NOMO-1 treated with dmso at 0.1 percent for 144 hours (cell line): ENCODE measurements around the gene THSD4.

Source experiments
- DNase-seq: peaks from one replicate; lab custom pipeline; 2025; ENCODE audit not compliant: unreplicated experiment; lab: John Stamatoyannopoulos, UW

The THSD4 gene

DNA sequence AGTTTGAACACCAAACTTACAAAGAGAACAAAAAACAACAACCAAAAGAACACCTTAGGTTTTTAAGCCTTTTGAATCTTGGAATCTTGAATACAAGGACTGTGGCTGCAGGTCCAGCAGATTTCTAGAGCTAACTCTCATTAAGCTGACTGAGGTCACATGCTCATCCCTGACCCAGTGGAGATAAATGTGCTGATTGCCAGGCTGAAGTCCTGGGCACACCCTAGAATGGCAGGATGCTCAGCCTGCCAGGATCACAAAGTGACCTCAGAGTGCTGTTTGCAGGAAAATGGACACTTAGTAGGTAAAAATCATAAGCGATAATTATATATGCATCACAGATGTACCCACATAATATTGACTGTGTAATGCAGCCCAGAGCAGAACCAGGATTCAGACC lies 449.7 kb downstream of the THSD4 start:
- no peak for DNase-seq

DNA sequence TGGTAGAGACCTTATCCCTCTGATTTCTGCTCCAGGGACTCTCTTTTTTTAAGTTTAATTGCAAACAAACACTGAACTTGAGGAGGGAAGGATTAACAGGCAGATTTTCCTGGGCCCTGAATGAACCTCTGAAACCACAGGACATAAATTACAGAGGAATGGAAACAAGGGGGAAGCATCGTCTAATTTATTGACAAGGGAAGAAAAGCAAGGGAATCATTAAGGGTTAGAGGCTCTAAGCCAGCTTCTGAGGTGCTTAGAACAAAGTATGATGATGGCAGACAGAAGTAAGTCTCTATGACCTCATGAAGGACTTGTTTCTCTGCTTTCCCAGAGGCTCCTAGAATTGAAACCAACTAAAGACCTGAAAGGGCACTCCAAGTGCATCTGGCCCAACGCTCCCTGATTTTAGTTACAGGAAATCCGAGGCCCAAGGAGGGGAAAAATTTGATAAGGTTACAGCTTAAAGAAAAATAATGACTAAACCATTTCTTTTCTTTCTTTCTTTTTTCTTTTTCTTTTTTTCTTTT lies 450.4 kb downstream of the THSD4 start:
- DNase-seq, result no peak

DNA sequence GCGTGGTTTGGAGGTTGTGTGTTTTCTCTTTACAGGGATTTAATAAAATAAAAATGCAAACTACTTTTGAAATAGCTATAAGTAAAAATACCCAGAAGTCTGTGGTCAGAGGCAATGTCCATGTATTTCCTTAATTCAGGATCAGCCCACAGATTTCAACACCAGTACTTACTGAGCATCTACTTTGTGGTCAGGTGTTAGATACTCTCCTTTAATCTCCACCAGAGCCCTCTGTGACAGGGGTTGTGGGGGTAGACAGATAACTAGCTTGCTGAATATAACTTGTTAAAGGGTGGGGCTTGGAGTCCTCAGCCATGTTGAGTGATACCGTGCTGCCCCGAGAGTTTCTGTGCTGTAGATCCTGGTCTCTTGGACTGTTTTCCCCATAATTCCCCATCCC lies 451.0 kb downstream of the THSD4 start:
- DNase-seq, result no peak

DNA sequence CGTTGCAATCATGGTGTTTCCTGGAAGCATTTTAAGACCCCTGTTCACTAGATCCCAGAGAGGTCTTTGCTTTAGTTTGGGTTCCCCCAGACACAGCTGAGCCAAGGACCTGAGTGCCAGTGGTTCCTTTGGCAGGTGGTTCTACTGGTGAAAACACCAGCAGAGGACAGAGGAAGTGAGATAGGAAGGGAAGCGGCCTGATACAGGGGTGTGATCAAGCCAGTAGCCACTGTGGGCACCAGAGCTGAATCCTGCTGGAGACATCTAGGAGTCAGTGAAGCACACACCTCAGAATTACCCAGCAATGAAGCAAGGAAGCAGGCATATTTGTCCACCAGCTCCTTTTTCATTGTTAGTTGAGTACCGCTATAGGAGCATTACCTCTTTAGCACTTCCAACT lies 451.9 kb downstream of the THSD4 start:
- DNase-seq, result no peak

DNA sequence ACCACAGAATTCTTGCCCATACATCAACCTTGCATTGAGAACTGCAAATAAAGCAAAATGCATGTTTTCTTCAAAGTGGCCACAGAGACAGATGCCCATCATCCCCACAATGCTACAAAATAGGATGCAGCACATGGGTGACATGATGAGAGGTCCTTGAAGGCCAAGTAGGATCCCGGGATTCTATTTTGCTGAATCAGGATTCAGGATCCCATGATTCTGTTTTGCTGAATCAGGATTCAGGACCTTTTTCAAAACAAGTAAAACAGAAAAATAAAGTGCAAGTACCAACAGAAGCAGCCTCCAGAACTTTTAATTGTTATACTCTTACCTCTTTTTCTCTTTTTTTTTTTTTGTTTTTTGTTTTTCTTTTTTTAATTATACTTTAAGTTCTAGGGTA lies 453.0 kb downstream of the THSD4 start:
- DNase-seq, result no peak

DNA sequence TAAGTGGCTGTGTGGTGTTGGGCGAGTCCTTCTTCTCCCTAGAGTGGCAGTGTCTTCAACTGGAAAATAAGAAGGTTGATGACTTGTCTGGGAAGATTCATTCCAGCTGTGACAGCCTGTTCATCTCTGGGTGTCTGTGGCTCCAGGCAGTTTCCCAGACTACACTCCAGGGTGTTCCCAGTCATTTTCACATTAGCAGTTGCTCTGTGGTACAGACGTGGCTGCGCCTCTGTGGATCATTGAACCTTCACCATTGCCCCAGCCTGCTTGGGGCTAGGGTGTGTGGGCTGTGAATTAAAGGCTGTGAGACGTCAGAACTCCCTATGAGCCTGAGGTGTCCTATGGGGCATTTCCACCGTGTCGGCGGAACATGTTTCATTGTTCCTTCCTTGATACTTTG lies 455.5 kb downstream of the THSD4 start:
- DNase-seq, result no peak

DNA sequence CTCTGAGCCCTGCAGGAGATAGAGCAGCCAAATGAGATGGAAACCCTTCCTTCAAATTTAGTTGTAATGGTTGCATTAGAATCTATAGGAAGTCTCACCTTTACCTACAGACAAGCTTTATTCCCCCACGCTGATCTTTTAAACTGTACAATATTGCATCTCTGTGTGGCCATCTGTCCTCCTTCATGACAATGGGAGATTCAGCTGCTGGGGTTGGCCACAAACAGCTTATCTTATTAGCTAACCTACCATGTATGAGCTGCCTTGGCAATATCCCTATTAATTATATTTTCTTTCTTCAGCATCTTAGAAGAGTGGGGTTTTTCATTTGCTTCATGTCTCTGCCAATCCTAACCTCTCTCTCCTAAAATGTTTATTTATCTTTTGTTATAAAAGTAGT lies 456.4 kb downstream of the THSD4 start:
- no peak for DNase-seq

DNA sequence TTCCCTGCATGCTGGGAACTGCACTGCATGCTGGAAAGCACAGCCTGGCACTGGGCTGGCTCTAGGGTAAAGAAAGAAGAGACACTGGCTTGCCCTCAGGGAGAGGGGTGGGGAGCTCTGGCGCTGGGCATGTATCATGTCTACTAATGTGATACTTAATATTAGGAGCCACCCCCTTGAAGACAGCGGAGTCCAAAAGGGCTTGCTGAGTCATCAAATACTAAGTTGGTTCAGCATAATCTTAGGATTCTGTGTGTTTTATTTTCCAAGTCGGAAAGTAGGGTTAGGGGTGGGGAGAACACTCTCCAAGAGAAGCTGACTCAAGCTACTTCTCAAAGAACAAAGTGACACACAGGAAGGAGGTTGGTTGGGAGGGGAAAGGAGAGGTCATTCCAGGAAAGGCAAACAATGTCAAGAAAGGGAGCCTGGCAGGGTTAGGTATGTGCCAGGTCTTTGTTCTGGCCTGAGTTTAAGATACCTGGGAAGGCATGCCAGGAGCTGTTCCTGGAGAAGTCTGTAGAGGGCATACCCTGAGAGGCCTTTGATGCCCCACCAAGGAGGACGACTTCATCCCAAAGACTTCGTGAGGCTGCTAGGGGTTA lies 457.3 kb downstream of the THSD4 start:
- no peak for DNase-seq

DNA sequence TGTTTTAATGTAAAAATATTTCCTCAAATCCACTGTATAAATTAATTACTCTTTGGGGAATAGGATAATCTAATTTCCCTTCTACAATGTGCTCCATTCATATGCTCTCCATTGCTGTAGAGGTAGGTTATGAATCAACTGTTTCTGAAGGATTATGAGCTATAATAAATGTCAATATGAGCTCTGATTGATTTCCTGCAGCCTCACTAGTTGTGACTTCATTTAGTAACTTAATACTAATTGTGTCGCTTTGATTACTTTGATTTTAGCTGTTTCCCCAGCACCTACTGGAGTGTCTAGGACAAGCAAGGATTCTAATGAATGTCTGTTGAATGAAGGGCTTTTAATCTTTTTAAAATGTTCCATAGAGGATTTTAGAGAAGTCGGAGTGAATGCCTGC lies 458.3 kb downstream of the THSD4 start:
- DNase-seq, result no peak

DNA sequence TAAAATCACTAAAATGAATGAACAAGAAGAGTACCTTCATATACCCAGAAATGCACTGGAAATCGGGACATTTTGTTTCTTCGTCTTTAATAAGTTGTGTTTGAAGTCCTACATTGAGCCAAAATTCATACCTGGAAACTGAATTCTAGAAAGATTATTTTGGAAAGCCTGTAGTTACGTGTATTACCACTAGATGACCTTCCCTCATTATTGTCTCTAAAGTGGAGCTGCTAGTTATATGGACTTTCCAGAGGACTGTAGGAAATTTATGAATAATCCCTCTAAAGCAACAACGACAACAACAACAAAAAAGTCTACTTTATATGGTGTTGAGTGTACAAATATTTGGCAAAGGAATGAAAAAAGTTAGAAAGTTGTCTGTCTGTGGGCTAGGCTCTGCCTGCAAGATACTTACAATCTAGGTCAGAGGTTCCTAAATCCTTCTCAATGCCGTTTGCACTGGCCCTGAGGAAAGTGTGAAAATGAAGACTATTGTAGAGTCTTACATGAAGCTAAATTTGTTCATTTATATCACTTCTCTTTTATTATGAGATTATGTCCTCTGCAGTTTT lies 460.3 kb downstream of the THSD4 start:
- DNase-seq, result no peak

DNA sequence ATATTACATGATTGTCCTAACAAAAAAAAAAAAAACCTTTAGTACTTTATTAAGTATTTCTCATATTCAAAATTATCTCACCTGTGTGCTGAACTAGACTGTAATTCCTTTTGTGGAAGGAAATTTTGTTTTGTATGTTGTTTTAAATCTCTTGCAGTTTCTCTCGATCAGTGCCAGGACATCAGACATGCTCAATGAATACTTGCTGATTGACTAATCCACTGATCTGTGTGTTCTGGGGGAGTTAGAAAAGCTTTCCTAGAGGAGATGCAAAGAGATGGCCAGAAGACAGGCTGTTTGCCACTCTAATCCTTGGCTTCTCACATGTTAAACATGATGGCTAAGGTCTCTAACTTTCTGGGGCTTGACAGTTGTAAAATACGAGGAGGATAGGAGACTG lies 461.8 kb downstream of the THSD4 start:
- no peak for DNase-seq

DNA sequence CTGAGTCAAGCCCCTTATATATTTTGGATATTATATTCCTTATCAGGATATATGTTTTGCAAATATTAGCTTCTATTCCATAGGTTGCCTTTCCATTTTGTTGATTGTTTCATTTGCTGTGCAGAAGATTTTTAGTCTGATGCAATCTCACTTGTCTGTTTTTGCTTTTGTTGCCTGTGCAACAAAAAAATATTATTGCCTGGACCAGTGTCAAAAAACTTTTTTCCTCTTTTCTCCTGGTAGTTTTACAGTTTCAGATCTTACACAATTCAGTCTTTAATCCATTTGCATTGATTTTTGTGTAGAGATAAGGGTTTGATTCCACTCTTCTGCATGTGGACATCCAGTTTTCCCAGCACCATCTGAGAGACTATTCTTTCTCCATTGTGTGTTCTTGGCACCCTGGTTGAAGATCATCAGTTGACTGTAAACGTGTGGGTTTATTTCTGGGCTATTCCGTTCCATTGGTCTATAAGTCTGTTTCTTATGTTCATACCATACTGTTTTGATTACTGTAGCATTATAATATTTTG lies 466.2 kb downstream of the THSD4 start:
- no peak for DNase-seq

DNA sequence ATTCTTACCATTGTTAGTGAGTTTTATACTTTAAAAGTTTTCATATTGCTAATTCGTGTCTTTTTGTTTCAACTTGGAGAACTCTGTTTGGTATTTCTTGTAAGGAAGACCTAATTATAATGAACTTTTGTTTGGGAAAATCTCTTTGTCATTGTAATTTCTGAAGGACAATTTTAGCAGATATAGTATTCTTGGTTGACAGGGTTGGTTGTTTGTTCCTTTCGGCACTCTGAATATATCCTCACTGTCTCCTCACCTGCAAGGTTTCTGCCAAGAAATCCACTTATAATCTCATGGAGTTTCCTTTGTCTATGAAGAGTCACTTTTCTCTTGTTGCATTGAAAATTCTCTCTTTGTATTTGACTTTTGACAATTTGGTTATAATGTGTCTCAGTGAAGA lies 469.9 kb downstream of the THSD4 start:
- DNase-seq, result no peak

DNA sequence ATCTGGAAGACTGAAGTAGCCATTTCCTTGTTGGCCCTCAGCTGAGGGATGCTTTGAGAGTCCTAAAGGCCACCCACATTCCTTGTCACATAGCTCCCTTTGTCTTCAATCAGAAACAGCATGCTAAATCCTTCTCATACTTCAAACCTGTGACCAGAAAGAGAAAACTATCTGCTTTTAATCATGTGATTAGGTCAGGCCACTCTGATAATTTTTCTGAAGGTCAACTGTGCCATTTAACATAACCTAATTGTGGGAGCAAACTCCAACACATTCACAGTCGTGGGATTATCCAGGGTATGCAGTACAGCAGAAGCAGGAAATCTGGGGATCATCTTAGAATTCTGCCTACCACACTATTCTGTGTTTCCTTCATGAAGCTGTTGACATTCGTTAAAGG lies 471.2 kb downstream of the THSD4 start:
- no peak for DNase-seq

DNA sequence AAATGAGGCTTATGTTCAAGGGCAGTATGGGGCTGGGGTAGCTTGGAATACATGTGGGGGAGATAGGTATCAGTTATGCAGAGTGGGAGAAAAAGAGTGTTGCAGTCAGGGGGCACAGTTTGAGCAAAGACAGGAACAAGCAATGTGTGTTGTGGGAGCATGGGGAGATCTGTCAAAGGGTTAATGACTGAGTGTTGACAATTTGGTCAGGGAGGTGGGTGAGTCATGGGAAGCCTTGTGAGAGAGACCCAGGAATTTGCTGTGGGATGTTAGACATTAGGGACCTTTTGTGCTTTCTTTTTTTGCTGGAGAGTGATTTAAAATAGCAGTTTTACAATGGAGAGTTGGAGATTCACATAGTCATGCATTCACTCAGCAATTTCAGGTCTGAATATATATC lies 473.5 kb downstream of the THSD4 start:
- no peak for DNase-seq

DNA sequence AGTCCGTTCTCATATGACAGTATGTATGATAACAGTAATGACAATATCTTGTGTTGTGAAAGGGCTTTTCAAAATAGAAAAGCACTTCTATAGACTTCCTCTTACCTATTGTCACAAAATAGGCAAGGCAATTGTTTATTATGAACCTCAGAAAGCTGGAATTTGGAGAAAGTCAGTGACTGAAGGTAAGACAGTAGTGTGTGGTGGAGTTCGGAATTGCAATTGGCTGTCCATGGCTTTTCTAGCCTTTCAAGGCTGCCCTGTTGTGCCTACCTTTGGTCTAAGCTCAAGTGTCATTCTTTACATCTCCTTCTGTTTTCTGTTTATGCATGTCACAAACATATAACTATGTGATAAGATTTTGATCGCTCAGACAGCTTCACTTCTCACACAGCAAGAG lies 475.8 kb downstream of the THSD4 start:
- no peak for DNase-seq

DNA sequence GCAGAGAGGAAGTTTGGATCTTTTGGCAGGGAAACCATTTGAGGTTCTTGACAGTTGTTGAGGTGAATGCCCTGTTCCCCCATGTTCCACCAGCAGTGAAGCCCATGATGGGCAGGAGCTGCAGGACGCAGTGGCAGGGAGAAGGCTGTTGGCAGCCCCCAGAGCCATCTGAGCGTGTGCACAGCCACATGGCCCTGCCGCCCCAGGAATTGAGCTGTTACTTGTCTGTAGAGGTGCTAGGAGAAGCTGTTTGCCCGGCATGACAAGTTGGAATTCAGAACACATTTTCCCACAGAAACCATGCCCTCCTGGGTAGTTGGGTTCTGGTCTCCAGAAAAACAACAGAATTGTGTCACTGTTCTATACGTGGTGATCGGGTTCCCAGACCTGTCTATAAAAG lies 476.9 kb downstream of the THSD4 start:
- no peak for DNase-seq

DNA sequence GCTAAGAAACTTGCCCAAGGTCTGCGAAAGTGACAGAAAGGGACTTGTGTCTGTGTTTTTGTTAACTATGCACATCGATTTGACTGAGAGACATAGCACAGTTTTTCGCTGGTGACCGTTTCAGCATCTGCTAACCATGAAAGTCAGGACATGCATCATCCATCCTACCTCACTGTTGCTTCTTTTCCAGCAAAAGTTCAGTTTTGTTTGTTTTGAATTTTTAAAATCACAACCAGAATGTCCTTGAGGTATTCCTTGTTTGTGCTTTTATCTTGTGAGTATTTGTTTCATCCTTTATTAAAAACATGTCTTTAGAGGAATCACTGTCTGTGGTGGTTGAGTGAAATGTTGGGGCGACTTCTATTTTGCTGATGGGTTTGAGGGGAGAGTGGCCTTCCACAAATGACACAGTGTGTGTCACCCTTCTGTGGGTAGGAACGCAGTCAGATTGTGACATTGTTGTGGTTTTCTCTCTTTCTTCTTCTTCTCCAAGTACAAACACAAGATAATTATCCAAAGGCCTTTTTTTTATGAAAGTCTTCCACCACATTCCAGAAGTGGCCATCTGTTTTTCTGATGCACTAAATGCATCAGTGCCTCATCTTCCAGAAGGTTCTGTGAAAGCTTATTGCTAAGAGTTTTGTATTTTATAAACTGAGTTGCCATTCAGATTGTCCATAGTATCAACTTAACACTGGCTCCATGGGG lies 480.7 kb downstream of the THSD4 start:
- DNase-seq, result no peak

DNA sequence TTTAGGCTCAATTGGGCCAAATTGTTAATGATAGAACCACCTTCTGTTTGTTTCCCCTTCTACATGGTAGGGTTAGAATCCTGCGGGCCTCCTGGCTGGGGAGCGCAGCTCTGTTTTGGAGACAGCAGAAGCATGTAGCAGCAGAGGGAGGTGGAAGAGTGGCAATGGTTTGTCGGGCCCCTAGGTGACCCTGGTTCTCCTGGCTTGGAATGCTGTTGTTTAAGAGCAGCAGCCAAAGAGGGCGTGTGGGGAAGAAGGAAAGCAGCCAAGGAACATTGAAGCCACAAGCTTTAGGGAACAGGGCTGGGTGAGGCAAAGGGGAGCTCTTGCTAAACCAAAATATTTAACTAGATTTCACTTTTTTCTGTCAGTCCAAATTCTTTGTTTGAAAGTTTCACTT lies 481.4 kb downstream of the THSD4 start:
- DNase-seq, result no peak

DNA sequence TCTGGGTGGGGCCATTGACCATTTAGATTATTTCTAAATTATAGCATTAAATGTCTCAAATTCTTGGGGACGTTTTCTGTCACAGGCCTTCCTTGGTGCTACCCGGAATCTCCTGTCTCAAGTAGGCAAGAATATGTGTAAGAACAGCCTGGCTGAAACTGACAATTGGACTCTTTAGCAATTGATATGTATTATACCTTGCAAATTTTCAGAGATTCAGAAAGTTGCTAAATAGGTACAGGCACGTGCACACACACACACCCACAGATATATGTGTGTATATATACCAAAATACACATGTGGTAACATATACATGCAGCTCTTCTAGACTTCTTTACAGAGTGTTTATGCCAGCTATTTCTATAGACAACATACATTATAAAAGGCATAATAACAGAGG lies 481.9 kb downstream of the THSD4 start:
- DNase-seq, result no peak

DNA sequence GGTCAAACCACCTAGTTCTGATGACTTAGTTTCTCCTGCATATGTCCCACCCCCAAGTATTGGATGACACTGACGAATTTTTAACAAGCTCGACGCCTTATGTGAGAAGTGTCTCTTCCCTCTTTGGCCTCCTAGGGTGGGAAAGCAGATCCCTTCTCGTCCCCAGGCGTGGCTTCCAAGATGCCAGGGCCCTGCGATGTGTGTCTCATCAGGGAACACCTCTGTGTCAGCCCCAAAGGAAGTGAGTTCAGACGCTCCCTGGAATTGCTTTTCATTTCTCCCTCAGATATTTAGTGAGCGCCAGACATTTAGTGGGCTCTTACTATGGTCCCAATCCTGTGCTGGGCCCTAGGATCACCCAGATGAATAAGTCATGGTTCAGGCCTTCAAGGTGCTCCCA lies 482.4 kb downstream of the THSD4 start:
- no peak for DNase-seq

DNA sequence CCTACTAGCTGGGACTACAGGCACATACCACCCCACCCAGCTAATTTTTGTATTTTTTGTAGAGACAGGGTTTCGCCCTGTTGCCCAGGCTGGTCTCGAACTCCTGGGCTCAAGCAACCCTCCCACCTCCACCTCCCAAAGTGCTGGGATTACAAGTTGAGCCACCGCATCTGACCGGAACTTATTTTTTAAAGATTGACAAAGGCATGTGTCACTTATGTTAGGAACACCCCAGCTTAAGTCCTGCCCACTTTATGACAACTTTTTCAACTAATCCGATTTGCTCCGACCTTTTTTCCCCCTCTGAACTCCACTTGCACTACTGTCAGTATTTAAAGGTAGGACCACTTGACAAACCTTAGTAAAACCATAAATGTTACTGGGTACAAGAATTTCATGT lies 483.5 kb downstream of the THSD4 start:
- no peak for DNase-seq
